ENCODE results near the gene RBP7.
"Not testable (repeated sequence)": the region's sequence is repeated elsewhere in the genome, so short reads cannot be mapped to it uniquely, and the experiment has no call there.

- TF ChIP-seq, protein P1, sequence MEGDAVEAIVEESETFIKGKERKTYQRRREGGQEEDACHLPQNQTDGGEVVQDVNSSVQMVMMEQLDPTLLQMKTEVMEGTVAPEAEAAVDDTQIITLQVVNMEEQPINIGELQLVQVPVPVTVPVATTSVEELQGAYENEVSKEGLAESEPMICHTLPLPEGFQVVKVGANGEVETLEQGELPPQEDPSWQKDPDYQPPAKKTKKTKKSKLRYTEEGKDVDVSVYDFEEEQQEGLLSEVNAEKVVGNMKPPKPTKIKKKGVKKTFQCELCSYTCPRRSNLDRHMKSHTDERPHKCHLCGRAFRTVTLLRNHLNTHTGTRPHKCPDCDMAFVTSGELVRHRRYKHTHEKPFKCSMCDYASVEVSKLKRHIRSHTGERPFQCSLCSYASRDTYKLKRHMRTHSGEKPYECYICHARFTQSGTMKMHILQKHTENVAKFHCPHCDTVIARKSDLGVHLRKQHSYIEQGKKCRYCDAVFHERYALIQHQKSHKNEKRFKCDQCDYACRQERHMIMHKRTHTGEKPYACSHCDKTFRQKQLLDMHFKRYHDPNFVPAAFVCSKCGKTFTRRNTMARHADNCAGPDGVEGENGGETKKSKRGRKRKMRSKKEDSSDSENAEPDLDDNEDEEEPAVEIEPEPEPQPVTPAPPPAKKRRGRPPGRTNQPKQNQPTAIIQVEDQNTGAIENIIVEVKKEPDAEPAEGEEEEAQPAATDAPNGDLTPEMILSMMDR (IDR thresholded peaks at IDR 0.05), result not testable (repeated sequence)
- TF ChIP-seq POLR2A, POLR2AphosphoS5 (IDR thresholded peaks at IDR 0.05): not testable (repeated sequence)
Observed at GRCh38 chr1:10021992-10022391, 25.0 kb downstream of the RBP7 start.
